KOPT-K1 (cell line): ENCODE results near the gene MDM4.
A peak's percentile ranks its signal among the peaks of the same experiment; 100 is the strongest.
"Not testable (repeated sequence)": the region's sequence is repeated elsewhere in the genome, so short reads cannot be mapped to it uniquely, and the experiment has no call there.

Source experiments
- H3K27ac ChIP-seq: fragments of 200-600 bp; sonication (generic); 2 replicates; pipeline ENCODE4 v1.5.1; 2016; ENCODE audit warnings: antibody characterized with exemption, mild to moderate bottlenecking, low read depth, low read length; ENCODE audit not compliant: poor library complexity, severe bottlenecking
- H3K36me3 ChIP-seq: fragments of 200-600 bp; sonication (generic); 2 replicates; pipeline ENCODE4 v1.5.1; 2017; ENCODE audit warnings: antibody characterized with exemption, mild to moderate bottlenecking, low read length, moderate library complexity; ENCODE audit not compliant: insufficient read depth
- H3K9me3 ChIP-seq: fragments of 200-600 bp; sonication (generic); 2 replicates; pipeline ENCODE4 v1.5.1; 2017; ENCODE audit warnings: antibody characterized with exemption, low read length, mild to moderate bottlenecking; ENCODE audit not compliant: insufficient read depth, poor library complexity, severe bottlenecking

The MDM4 gene

GRCh38 chr1:204520834-204521709 is 4.9 kb downstream of the MDM4 start:
- Histone ChIP-seq H3K27ac (peak overlapping the region; percentile 66), H3K36me3 (peaks cover 47% of the 10 kb centered on the region), H3K9me3 (peaks cover 9% of the 10 kb centered on the region)

GRCh38 chr1:204521941-204522521 is 5.8 kb downstream of the MDM4 start:
- peaks cover 57% of the 10 kb centered on the region for H3K36me3 ChIP-seq

GRCh38 chr1:204523605-204524215 is 7.5 kb downstream of the MDM4 start:
- Histone ChIP-seq H3K9me3 (peaks cover 9% of the 10 kb centered on the region), H3K27ac (no peak overlapping the region), H3K36me3 (peaks cover 64% of the 10 kb centered on the region)

More at GRCh38 chr1:204521941-204522521, 5.8 kb downstream of the MDM4 start:
- H3K9me3 ChIP-seq, result not testable (repeated sequence)
- H3K27ac ChIP-seq, result peak overlapping the region; percentile 66

- Histone ChIP-seq H3K27ac (peak overlapping the region; percentile 38), H3K9me3 (peaks cover 9% of the 10 kb centered on the region), H3K36me3 (peaks cover 67% of the 10 kb centered on the region)
Observed at GRCh38 chr1:204524986-204525385, 8.8 kb downstream of the MDM4 start.

- H3K27ac ChIP-seq, result no peak overlapping the region
- H3K36me3 ChIP-seq, result peaks cover 99% of the 10 kb centered on the region
- peaks cover 9% of the 10 kb centered on the region for H3K9me3 ChIP-seq
Observed at GRCh38 chr1:204528241-204528640, 12.0 kb downstream of the MDM4 start.

GRCh38 chr1:204528677-204529076 is 12.5 kb downstream of the MDM4 start:
- H3K36me3 ChIP-seq, result peaks cover 99% of the 10 kb centered on the region
- no peak overlapping the region for H3K27ac ChIP-seq
- H3K9me3 ChIP-seq, result peaks cover 5% of the 10 kb centered on the region

GRCh38 chr1:204529371-204529895 is 13.2 kb downstream of the MDM4 start:
- Histone ChIP-seq H3K9me3 (no peaks in the 10 kb centered on the region), H3K36me3 (peaks cover 100% of the 10 kb centered on the region), H3K27ac (no peak overlapping the region)

- H3K36me3 ChIP-seq, result peaks cover 100% of the 10 kb centered on the region
- no peaks in the 10 kb centered on the region for H3K9me3 ChIP-seq
- H3K27ac ChIP-seq, result no peak overlapping the region
Observed at GRCh38 chr1:204530932-204531331, 14.7 kb downstream of the MDM4 start.

- Histone ChIP-seq H3K27ac (no peak overlapping the region), H3K9me3 (no peaks in the 10 kb centered on the region), H3K36me3 (peaks cover 100% of the 10 kb centered on the region)
Observed at GRCh38 chr1:204532832-204533231, 16.6 kb downstream of the MDM4 start.

GRCh38 chr1:204541626-204542025 is 25.4 kb downstream of the MDM4 start:
- no peak overlapping the region for H3K27ac ChIP-seq
- peaks cover 97% of the 10 kb centered on the region for H3K36me3 ChIP-seq
- no peaks in the 10 kb centered on the region for H3K9me3 ChIP-seq

- peaks cover 97% of the 10 kb centered on the region for H3K36me3 ChIP-seq
- peak overlapping the region; percentile 68 for H3K27ac ChIP-seq
- H3K9me3 ChIP-seq, result no peaks in the 10 kb centered on the region
Observed at GRCh38 chr1:204544321-204544720, 28.1 kb downstream of the MDM4 start.

GRCh38 chr1:204545202-204545601 is 29.0 kb downstream of the MDM4 start:
- Histone ChIP-seq H3K27ac (peak overlapping the region; percentile 68), H3K9me3 (no peaks in the 10 kb centered on the region), H3K36me3 (peaks cover 97% of the 10 kb centered on the region)

- peaks cover 97% of the 10 kb centered on the region for H3K36me3 ChIP-seq
- no peaks in the 10 kb centered on the region for H3K9me3 ChIP-seq
- peak overlapping the region; percentile 68 for H3K27ac ChIP-seq
Observed at GRCh38 chr1:204545881-204546280, 29.7 kb downstream of the MDM4 start.

- H3K9me3 ChIP-seq, result no peaks in the 10 kb centered on the region
- no peak overlapping the region for H3K27ac ChIP-seq
- peaks cover 97% of the 10 kb centered on the region for H3K36me3 ChIP-seq
Observed at GRCh38 chr1:204548265-204548664, 32.1 kb downstream of the MDM4 start.

- Histone ChIP-seq H3K36me3 (peaks cover 97% of the 10 kb centered on the region), H3K9me3 (no peaks in the 10 kb centered on the region), H3K27ac (no peak overlapping the region)
Observed at GRCh38 chr1:204549313-204549712, 33.1 kb downstream of the MDM4 start.
